ENCODE measurements around the gene CBFA2T2.
A peak's percentile ranks its signal among the peaks of the same experiment; 100 is the strongest.

The CBFA2T2 gene

DNA sequence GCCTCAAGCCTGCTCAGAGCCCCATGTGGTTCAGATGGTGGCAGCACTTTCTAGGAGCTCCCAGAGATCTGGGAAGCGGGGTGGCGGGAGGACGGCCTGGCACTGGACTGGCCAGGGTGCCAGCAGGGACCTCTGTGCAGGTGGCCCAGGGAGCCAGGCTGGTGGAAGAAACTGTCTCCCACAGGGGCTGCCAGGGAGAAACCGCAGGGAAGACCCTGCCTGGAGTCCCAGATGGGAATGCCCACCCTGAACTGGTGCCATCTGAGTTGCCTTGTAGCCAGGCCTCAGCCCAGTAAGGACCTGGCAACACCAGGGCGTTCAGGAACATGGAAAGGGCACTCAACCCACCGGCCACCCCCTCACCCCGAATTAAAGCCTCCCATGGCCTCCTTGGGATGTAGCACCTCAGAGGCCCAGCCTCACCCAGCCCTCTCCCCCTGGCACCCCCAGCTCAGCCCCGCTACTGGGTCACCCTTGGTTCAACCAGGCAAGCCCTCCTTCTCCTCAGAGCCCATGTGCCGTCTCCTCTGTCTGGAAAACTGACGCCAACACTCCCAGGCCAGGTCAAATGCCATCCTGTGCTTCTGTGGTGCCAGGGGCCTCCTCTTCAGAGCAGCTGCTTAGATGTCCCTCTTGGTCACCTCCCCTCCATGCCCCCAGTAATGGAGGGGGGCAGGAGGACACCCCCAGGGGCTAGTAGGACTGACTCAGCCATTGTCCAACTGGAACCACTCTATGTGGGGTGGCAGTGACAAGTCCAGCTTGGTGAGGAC is 166.3 kb downstream of the CBFA2T2 start:
- peak; percentile 0 for DNase-seq

DNA sequence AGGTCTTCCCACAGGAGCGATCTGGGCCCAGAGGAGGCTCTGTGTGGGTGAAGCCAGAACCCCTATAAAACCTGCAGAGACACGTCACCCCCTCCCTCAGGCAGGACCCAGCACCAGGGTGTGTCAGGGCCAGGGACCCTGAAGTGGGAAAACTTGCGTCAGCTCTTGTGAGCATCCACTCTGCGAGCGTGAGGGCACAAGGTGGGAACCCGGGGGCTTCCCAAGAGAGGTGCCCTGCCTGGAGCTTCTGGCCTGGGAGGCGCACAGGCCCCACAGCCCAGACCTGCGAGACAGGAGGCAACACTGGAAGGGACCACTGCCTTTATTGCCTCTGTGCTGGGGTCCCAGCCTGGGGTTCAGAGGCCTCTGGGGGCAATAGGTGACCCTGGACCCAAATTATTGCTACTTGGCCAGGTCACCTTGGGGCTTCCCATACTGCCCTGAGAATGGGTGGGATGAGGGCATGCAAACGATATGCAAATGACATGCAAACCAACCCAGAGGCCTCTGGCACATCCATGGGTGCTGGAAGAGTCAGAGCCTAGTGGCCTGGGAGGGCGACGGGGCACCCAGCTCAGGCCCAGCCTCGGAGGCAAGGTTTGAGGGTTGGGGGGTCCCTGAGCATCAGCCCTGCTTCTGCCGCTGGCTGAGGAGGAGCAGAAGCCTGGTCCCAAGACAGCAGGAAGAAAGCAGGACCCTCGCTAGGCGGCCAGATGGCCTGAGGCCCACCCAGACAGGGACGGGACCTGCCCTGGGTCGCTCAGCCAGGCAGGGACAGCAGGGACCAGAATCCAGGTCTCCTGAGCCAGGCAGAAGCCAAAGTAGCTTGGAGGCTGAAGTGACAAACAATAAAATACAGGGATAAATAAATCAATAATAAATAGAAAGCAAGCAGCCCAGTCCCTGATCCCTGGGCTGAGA is 167.1 kb downstream of the CBFA2T2 start:
- DNase-seq, result peak; percentile 1

DNA sequence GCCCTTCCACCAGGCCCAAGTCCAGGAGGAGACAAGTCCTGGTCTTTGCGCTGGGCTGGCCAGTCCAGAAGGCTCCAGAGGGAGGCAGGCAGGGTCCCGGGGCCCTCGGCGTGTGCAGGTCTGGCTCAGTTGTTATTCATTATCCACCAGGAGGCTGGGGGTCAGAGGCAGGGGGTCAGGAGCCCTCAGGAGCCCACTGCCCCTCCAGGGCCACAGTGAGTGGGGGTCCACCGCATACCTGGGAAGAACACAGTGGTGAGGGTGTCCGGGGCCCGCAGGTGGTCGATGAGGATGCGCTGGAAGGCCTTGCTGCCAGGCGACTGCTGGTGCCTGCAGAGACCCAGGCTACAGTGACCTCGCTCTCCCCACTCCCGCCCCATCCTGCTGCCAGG is 167.8 kb downstream of the CBFA2T2 start:
- DNase-seq, result no peak

DNA sequence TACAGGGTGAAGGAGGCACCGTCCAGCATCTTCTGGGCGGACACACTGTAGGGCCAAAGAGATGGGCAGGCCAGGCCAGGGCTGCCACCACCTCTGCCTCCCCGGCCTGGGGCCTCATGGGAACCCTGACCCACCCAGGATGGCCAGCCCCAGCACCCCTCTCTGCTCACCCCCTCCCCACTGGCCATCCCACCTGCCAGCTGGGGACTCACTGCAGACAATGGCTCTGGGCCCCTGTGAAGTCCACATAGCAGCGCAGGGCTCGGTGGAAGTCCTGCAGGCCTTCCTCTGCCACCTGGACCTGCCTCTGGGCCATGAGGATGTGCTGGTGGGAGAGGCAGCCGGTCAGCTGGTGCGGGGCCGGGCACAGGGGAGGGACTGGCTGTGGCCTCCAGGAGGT is 168.6 kb downstream of the CBFA2T2 start:
- DNase-seq, result no peak

DNA sequence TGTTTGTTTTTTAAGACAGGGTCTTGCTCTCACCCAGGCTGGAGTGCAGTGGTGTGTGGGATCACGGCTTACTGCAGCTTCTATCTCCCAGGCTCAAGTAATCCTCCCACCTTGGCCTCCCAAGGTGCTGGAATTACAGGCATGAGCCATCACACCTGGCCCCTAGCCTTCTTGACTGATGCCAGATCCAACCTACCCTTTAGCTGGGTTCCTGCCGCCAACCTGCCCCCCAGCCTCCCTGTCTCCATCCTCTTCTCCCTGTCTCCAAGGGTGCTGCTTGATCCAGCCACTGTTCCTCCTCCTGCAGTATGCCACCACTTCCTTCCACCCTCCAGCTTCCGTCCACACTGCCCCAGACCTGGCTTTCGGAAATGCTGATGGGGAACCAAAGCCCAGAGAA is 169.0 kb downstream of the CBFA2T2 start:
- peak; percentile 1 for DNase-seq

DNA sequence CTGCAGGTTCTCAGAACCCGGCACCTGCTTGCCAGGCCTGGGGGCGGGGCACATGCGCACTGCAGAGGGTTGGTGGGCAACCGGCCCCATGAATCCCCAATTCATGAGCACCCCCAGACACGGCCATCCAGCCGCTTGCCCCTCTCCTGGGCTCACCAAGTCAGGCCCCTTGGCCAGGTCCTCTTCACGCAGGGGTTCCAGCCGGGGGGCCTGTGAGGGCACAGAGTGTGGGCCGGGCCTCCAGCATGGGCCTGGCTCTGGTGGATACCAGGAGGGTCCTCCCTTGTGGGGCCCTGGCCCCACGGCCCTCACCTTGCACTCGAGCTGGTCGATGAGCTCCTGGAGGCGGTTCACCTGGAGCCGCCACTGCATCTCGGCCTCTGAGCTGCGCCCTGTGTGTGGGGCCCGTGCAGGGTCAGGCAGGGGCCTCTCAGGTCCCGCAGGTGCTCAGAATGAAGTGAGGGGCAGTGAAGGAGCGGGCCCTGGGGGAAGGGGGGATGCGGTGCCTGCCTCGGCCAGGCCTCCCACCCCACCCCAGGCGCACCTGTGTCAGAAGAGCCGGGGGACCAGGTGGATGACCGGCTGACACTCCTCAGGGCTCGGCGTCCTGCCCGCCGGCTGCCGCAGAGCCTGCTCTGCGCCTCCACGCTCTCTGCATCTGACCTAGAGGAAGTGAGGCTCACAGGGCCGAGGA is 169.6 kb downstream of the CBFA2T2 start:
- DNase-seq, result peak; percentile 1

DNA sequence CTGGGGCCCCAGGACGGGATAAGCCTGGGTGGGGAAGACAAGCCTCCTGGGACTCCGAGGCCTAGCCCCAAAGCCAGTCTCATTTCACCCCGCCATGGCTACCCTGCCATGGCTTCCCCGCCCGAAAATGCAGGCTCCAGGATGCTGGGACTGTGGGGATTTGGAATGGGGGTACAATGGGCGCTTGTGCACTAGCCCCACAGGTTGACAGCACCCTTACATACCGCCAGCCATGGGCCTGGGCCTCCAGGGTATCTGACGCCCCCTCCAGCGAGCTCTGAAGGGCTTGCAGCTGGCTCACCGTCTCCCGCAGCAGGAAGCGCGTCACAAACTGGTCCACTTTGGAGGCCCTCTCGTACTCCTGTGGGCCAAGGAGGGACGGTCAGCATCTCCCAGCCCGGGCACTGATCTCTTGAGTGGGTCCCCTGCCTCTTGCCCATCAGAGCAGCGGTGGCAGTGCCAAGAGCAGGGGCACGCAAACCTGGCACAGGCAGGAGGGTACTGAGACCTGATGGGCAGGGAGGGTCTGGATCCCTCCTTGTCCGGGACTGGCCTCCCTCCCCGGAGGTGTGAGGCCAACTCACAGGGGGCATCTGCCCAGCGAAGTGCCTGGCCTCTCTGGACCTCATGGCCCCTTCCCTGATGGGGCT is 170.3 kb downstream of the CBFA2T2 start:
- DNase-seq, result peak; percentile 1

DNA sequence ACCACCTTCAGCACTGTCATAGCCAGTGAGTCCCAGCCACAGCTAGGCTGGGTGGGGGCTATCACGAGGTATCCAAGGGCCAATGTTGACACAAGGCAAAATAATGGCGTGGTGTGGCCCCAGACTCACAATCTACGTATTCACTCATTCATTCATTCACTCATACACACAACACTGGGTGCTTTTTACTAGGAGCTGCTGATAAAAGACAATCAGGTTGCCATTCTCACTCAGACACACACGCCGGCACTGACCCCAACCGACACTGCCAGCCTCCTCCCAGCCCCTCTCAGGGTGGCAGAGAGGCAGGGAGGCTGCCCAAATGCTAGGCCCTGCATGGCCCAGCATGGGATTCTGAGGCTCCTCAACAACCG is 170.8 kb downstream of the CBFA2T2 start:
- peak; percentile 1 for DNase-seq

DNA sequence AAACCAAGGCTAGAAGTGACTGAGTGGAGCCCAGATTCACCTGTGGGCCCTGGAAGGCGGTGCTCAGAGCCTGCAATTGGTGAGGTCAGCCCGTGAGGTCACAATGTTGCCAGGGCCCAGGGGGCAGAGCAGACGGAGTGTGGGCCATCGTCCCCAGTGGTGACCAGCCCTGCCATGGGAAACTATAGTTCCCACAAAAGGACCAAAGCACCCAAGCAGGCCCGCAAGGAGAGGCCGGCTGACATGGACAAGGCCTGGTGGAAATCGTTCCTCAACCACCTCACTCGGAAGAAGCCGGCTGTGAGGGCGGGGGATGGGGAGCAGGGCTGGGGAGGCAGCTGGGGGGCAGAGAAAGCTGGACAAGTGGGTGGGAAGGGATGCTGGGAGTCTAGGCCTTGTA is 172.3 kb downstream of the CBFA2T2 start, which contains the start of gene C20orf144:
Gene C20orf144 (plus strand): TSS at position 156 of the 400 bp plus-strand sequence. CDS start 19 bp downstream, at position 175.
- no peak for DNase-seq

DNA sequence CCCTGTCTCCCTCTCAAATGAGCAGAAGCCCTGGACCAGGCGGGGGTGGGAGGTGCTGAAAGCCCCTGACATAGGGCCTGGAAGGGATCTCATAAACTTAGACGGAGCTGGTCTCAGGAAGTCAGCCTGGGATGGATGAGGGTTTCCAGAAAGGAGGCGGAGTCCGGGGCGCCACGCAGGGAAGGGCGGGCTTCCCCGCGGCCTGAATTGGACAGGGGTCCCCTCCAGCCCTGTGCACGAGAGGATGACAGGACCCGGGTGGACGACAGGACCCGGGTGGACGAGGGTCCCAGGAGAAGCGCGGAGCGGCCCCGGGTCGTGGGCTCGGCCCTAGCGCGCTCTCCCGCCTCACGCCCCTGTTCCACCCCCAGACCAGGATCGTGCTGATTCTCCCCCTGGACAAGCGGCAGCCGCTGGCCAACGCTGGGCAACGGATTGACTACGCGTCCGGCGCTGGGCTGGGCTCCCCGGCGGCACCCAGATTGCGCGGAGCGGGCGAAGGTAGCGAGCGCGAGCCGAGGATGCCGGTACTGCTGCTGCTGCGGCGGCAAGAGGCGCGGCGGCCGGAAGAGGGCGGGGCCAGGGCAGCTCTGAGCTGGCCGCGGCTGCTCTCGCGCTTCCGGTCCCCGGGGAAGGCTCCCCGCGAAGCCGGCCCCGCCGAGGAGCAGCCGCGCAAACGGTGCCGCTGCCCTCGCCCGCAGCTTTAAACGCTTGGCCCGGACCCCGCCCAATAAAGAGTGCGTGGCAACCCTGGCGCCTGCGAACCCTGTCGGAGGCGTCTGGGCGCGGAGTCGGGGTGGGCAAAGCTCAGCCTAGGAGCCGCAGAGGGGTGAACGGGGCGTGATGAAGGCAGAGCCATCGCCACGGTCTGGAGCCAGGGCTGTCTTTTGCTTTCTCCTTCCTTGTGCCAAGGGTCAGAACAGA is 173.5 kb downstream of the CBFA2T2 start:
- DNase-seq, result peak; percentile 84

DNA sequence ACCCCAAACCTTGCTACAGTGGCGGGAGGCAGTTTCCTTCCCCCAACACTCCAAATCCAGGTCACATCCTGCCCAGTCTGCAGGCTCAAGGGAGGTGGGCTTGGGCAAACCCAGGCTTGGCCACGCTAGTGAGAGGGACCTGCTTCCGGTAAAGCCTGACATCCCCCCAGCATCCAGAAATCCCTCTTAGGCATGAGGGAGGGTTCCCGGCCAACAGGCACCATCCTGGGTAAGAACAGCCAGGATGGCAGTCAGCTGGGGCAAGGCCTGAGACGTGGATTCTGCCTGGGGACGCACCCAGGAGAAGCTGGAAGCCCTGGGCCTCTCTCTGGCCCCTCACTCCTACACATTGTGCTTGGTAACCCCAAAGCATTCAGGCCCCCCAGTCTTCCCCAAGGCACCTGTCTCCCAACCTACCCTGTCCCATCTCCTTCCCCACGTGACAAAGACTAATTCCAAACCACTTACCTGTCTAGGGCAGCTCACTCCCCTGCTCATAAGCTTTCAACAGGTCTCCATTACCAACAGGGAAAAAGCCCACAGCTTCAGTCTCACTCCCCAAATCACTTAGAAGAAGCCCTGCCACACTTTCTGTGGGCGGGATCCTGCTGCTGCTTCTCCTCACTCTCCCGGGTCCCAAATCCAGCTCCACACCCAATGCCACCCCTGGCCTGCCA is 174.3 kb downstream of the CBFA2T2 start:
- no peak for DNase-seq

DNA sequence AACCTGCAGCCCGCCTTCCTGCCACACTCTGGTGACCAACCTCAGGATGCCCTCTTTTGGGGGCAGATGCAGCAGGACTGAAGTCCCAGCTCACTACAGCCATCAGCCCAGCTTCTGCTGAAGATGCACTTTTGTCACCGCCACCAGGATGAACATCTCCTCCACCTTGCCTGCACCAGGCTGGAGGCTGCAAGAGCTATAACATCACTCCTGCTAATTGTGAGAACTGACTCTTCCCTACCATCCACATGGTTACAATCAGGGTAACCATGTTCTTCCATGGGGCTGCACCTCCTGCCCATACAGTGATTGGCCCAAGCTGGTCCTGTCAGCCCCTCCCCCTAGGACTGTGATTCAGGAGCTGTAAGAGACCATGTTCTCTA is 174.9 kb downstream of the CBFA2T2 start:
- DNase-seq, result peak; percentile 36

DNA sequence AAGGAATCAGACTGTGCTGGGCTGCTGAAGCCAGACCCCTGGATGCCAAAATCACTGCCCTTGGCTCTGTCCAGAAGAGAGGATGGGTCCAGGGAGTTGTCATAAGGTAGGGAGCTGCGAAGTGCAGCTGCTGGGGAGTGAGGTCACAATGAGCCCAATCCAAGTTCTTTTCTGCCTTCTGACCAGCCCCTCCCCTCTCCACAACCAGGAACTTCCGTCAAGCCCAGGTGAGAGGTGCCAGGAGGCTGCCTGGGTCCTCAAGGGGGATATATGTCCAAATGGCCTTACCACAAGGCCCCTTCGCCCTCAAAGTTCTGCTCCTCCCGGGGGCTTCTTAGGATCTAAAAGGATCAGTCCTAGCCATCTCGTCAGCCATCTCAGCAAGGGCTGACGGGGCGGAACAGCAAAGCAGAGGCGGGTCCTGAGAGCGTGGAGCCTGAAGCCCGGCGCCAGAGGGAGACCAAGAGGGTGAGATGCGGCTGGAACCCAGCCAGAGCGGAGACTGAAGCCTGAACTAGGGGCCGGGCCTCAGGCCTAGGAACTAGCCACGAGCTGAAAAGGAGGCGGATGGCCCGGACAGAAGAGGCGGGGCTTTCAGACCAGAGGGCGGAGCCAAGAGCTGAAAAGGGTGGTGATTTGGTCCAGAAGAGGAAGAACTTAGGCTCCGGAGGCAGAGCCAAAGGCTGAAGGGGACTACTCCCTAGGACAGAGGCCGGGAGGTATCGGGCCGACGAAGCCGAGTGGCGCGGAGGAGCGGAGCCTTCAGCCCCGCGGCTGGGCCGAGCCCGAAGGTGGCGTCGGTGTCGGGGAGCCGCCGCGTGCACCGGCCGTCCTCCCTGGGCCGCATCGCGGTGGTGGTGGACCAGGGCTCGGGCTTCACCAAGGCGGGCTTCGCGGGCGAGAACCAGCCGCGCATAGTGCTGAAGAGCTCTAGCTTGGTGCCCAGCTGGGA is 176.7 kb downstream of the CBFA2T2 start, which contains the start of gene ACTL10:
Gene ACTL10 (plus strand): TSS at position 651 of the 952 bp plus-strand sequence. CDS start 555 bp downstream, outside the sequence.
- DNase-seq, result peak; percentile 87

DNA sequence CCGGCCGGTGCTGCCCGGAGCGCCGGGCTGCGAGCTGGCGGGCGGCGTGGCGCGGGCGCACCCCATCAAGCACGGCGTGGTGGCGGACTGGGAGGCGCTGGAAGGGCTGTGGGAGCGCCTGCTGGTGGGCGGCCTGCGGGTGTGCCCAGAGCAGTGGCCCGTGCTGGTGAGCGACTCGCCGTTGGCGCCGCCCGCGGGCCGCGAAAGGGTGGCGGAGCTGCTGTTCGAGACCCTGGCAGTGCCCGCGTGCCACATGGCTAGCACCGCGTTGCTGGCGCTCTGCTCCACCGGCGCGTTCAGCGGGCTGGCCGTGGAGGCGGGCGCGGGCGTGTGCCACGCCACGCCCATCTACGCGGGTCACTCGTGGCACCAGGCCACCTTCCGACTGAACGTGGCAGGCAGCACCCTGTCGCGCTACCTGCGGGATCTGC is 177.4 kb downstream of the CBFA2T2 start:
- peak; percentile 48 for DNase-seq

DNA sequence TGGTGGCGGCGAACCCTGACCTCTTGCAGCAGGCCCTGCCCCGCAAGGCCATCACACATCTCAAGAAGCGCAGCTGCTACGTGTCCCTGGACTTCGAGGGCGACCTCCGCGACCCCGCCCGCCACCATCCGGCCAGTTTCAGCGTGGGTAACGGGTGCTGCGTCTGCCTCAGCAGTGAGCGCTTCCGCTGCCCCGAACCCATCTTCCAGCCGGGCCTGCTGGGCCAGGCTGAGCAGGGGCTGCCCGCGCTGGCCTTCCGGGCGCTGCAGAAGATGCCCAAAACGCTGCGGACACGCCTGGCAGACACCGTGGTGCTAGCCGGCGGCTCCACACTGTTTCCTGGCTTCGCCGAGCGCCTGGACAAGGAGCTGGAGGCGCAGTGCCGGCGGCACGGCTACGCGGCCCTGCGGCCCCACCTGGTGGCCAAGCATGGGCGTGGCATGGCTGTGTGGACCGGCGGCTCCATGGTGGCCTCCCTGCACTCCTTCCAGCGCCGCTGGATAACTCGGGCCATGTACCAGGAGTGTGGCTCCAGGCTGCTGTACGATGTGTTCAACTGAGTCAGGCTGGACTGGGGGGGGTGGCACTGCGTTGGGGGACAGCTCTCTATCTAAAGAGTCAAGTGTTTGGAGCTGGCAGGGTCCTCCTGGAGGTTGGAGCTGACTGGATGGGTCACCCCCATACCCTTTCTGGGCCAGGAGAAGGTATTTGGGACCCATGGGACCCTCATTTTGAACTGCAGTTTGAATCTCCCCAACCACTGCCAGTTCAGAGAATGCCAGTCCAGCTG is 178.0 kb downstream of the CBFA2T2 start:
- peak; percentile 83 for DNase-seq

DNA sequence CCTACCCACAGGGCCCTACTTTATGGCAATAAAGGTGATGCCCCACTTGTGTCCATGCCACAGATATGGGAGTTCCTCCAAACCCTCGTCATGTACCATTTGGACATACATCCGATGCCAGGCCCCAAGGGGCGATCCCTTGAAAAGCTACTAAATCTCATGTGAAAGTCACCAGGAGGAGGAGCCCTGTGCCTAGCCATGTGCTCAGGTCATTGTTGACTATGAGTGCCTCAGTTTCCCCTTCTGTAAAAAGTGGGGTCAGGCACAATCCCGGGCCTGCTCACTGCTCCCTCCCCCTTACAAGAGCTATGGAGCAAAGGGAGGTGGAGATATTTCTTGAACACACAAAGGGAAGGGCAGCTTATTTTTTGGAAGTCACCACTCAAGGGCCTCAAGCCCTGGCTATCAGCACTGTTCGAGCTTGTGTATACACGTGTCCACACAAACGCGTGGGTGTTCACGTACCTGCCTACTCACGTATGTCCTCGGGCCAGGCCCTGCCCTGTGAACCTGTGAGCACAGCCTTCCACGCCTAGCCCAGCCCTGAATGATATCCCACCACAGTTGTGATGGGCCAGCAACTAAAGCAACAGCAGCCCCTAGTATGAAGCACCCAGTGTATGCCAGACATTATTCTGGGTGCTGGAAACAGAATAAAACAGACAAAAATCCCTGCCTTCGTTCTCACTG is 178.7 kb downstream of the CBFA2T2 start:
- no peak for DNase-seq

DNA sequence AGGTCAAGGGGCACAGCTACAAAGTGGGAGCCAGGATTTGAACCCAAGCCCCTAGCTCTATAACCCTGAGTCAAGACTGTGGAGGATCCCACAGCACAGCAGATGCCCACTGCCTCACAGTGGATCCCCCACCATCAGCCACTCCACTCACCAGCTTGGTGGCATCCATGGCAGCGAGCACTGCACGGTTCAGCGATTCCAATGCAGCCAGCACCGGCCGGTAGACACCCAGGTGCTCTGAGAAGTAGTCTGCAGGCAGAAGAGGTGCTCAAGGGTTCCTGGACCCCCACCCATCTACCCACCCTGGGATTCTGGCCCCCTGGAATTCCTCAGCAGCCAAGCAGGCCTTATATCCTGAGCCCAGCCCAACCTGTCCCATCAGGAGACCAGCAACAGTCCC is 179.3 kb downstream of the CBFA2T2 start:
- DNase-seq, result no peak

All from stimulated activated CD4-positive, alpha-beta T cell treated with anti-CD3 and anti-CD28 coated beads, Interleukin-1b, Interleukin-23, amount 100 ng/mL, for 48 hours (primary cell).